Uterus (tissue), 2 donors: ENCODE results near the gene MT1A.

Experiments used
- POLR2A ChIP-seq, 2 donors: fragments of 450-650 bp; IDR thresholded peaks; one replicate each; pipeline ENCODE4 v1.6.1; 2016; ENCODE audit warnings: antibody characterized with exemption in 2 of 2, mild to moderate bottlenecking in 1 of 2, moderate library complexity in 1 of 2
- TF ChIP-seq, protein P1 (sequence below), 4 experiments: fragments of 200-600 bp in 2 of 4; fragments of 450-650 bp in 2 of 4; sonication (generic) in 2 of 4; IDR thresholded peaks; one replicate each; pipeline ENCODE4 v1.5.1; 2016 to 2019; ENCODE audit warnings: antibody characterized with exemption in 4 of 4, mild to moderate bottlenecking in 2 of 4, moderate library complexity in 1 of 4

DNA sequence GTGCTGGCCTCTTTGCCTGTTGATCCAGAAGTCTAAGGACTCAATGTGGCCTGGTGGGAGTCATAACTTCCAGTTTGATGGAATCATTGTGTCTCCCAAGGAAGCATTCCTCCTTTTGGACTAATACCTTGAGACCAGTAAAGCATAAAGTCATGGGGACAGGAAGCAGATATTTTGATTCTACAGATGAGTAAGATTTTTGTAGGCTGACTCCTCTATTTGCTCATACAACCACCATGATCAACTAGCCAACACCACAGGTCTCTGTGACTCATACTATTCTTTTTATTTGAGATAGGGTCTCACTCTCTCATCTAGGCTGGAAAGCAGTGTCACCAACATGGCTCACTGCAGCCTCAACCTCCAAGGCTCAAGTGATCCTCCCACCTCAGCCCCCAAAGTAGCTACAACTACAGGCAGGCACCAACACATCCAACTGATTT, 23.9 kb upstream of the MT1A start:
- TF ChIP-seq, protein P1, sequence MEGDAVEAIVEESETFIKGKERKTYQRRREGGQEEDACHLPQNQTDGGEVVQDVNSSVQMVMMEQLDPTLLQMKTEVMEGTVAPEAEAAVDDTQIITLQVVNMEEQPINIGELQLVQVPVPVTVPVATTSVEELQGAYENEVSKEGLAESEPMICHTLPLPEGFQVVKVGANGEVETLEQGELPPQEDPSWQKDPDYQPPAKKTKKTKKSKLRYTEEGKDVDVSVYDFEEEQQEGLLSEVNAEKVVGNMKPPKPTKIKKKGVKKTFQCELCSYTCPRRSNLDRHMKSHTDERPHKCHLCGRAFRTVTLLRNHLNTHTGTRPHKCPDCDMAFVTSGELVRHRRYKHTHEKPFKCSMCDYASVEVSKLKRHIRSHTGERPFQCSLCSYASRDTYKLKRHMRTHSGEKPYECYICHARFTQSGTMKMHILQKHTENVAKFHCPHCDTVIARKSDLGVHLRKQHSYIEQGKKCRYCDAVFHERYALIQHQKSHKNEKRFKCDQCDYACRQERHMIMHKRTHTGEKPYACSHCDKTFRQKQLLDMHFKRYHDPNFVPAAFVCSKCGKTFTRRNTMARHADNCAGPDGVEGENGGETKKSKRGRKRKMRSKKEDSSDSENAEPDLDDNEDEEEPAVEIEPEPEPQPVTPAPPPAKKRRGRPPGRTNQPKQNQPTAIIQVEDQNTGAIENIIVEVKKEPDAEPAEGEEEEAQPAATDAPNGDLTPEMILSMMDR (IDR thresholded peaks at IDR 0.05) = no peak
- no peak for TF ChIP-seq POLR2A (IDR thresholded peaks at IDR 0.05)
